H9 (cell line): ENCODE results near the gene ZNF358. TPM values are rescaled to one million over a fixed set of nuclear protein-coding genes. Genes with fewer than 3 reads are reported as not detected.

Experiments
- DNase-seq: peaks from one replicate; pipeline ENCODE4 v3.0.0-alpha.2; 2017
- H2AFZ ChIP-seq: one replicate; pipeline ENCODE4 v1.6.1; 2013; ENCODE audit warnings: mild to moderate bottlenecking, low read length, control low read depth, moderate library complexity
- H2AK5ac ChIP-seq: 2 replicates; pipeline ENCODE4 v1.6.1; 2013; ENCODE audit warnings: low read length, control low read depth, mixed read lengths; ENCODE audit not compliant: insufficient read length
- H2BK120ac ChIP-seq: one replicate; pipeline ENCODE4 v1.6.1; 2013; ENCODE audit warnings: low read depth, mild to moderate bottlenecking, low read length, control low read depth, inconsistent platforms; ENCODE audit not compliant: poor library complexity, severe bottlenecking
- H2BK12ac ChIP-seq: 2 replicates; pipeline ENCODE4 v1.6.1; 2013; ENCODE audit warnings: low read length, control low read depth, mixed read lengths, low read depth; ENCODE audit not compliant: insufficient read length
- H2BK15ac ChIP-seq: 2 replicates; pipeline ENCODE4 v1.6.1; 2013; ENCODE audit warnings: low read depth, low read length, control low read depth
- H2BK20ac ChIP-seq: one replicate; pipeline ENCODE4 v1.6.1; 2013; ENCODE audit warnings: low read depth, mild to moderate bottlenecking, low read length, control low read depth, inconsistent platforms; ENCODE audit not compliant: poor library complexity, severe bottlenecking
- H2BK5ac ChIP-seq: 2 replicates; pipeline ENCODE4 v1.6.1; 2013; ENCODE audit warnings: low read length, control low read depth, mixed read lengths; ENCODE audit not compliant: insufficient read length
- H3K14ac ChIP-seq: 2 replicates; pipeline ENCODE4 v1.6.1; 2013; ENCODE audit warnings: low read length, control low read depth; ENCODE audit not compliant: insufficient read depth
- H3K18ac ChIP-seq: 2 replicates; pipeline ENCODE4 v1.6.1; 2013; ENCODE audit warnings: low read depth, mild to moderate bottlenecking, mixed read lengths, low read length, control low read depth; ENCODE audit not compliant: insufficient read length
- H3K23ac ChIP-seq: 2 replicates; pipeline ENCODE4 v1.6.1; 2013; ENCODE audit warnings: low read length, control low read depth, mixed read lengths, low read depth; ENCODE audit not compliant: insufficient read length
- H3K23me2 ChIP-seq: 2 replicates; pipeline ENCODE4 v1.6.1; 2013; ENCODE audit warnings: low read depth, mild to moderate bottlenecking, mixed read lengths, low read length, control low read depth; ENCODE audit not compliant: insufficient read length, poor library complexity, severe bottlenecking
- H3K27ac ChIP-seq: 2 replicates; pipeline ENCODE4 v1.5.1; 2013; ENCODE audit warnings: low read length, control low read depth, mixed read lengths, low read depth; ENCODE audit not compliant: insufficient read length
- H3K27me3 ChIP-seq: 2 replicates; pipeline ENCODE4 v1.6.1; 2013; ENCODE audit warnings: low read length, control low read depth, inconsistent platforms; ENCODE audit not compliant: insufficient read depth
- H3K4ac ChIP-seq: 2 replicates; pipeline ENCODE4 v1.6.1; 2013; ENCODE audit warnings: low read depth, mild to moderate bottlenecking, control low read depth, inconsistent platforms, low read length, moderate library complexity
- H3K4me1 ChIP-seq: 2 replicates; pipeline ENCODE4 v1.6.1; 2013; ENCODE audit warnings: low read length, control low read depth, inconsistent platforms; ENCODE audit not compliant: insufficient read depth
- H3K4me2 ChIP-seq: 2 replicates; pipeline ENCODE4 v1.6.1; 2013; ENCODE audit warnings: low read length, control low read depth, mixed read lengths; ENCODE audit not compliant: insufficient read length, insufficient read depth
- H3K56ac ChIP-seq: 2 replicates; pipeline ENCODE4 v1.6.1; 2013; ENCODE audit warnings: low read depth, mild to moderate bottlenecking, mixed read lengths, low read length, control low read depth; ENCODE audit not compliant: insufficient read length
- H3K79me1 ChIP-seq: 2 replicates; pipeline ENCODE4 v1.6.1; 2013; ENCODE audit warnings: low read depth, mild to moderate bottlenecking, moderate library complexity, low read length, control low read depth, inconsistent platforms; ENCODE audit not compliant: insufficient read depth, poor library complexity, severe bottlenecking
- H3K79me2 ChIP-seq: 2 replicates; pipeline ENCODE4 v1.6.1; 2013; ENCODE audit warnings: low read length, control low read depth, inconsistent platforms; ENCODE audit not compliant: insufficient read depth
- H3K9ac ChIP-seq: 2 replicates; pipeline ENCODE4 v1.6.1; 2013; ENCODE audit warnings: low read length, control low read depth, mixed read lengths; ENCODE audit not compliant: insufficient read length; ENCODE audit errors: extremely low read depth
- H3K9me3 ChIP-seq: one replicate; pipeline ENCODE4 v1.6.1; 2013; ENCODE audit warnings: low read depth, low read length, inconsistent platforms; ENCODE audit not compliant: control insufficient read depth
- H3T11ph ChIP-seq: one replicate; pipeline ENCODE4 v1.6.1; 2013; ENCODE audit warnings: mild to moderate bottlenecking, low read length, control low read depth, inconsistent platforms
- H4K20me1 ChIP-seq: one replicate; pipeline ENCODE4 v1.6.1; 2013; ENCODE audit not compliant: control insufficient read depth, insufficient read length, insufficient read depth
- H4K5ac ChIP-seq: 2 replicates; pipeline ENCODE4 v1.6.1; 2013; ENCODE audit warnings: low read depth, mild to moderate bottlenecking, mixed read lengths, low read length, control low read depth; ENCODE audit not compliant: insufficient read length
- H4K8ac ChIP-seq: replicated peaks from 2 replicates; pipeline ENCODE4 v1.6.1; 2013; ENCODE audit warnings: low read length, control low read depth, mixed read lengths, low read depth; ENCODE audit not compliant: insufficient read length
- H4K91ac ChIP-seq: 2 replicates; pipeline ENCODE4 v1.6.1; 2013; ENCODE audit warnings: low read depth, mild to moderate bottlenecking, moderate library complexity, mixed read lengths, low read length, control low read depth; ENCODE audit not compliant: insufficient read length
- H3K27ac Mint-ChIP-seq, 3 experiments: 2 replicates in 2 of 3; 3 replicates in 1 of 3; pipeline ENCODE4 v1.8.0; 2020 to 2021; ENCODE audit warnings: mixed read lengths in 3 of 3, mild to moderate bottlenecking in 1 of 3, moderate library complexity in 1 of 3
- H3K27me3 Mint-ChIP-seq: 2 replicates; pipeline ENCODE4 v1.8.0; 2021; ENCODE audit warnings: low read depth, mild to moderate bottlenecking, moderate library complexity, mixed read lengths
- H3K36me3 Mint-ChIP-seq, 3 experiments: 2 replicates in 2 of 3; 3 replicates in 1 of 3; pipeline ENCODE4 v1.8.0; 2020 to 2021; ENCODE audit warnings: low read depth in 3 of 3, mixed read lengths in 3 of 3; ENCODE audit not compliant: insufficient read depth in 1 of 3
- H3K4me1 Mint-ChIP-seq, 2 experiments: 2 replicates each; pipeline ENCODE4 v1.8.0; 2020; ENCODE audit warnings: mixed read lengths in 2 of 2
- H3K4me3 Mint-ChIP-seq, 2 experiments: 2 replicates in 1 of 2; 3 replicates in 1 of 2; pipeline ENCODE4 v1.8.0; 2020 to 2021; ENCODE audit warnings: mild to moderate bottlenecking in 2 of 2, mixed read lengths in 2 of 2, moderate library complexity in 1 of 2
- H3K9me3 Mint-ChIP-seq, 2 experiments: 2 replicates in 1 of 2; 3 replicates in 1 of 2; pipeline ENCODE4 v1.8.0; 2020; ENCODE audit warnings: mild to moderate bottlenecking in 2 of 2, mixed read lengths in 2 of 2, moderate library complexity in 1 of 2
- WGBS: extraction: QIAGEN DNeasy Blood & Tissue Kit; methylation state at CpG from one replicate; pipeline ENCODE4 v1.1.7; 2013; ENCODE audit warnings: missing lambda C conversion rate, low lambda C conversion rate, mixed read lengths; ENCODE audit not compliant: insufficient read length; ENCODE audit errors: extremely low coverage; 5-methylcytosine and 5-hydroxymethylcytosine counted together
- total RNA-seq: library from RNA; stranded (reverse); gene quantifications from 2 replicates; pipeline ENCODE4 v1.2.1, GENCODE V29; 2021
- TF ChIP-seq, protein P1 (sequence below): fragments of 200-600 bp; sonication (generic); conservative IDR thresholded peaks from 3 replicates; pipeline ENCODE4 v1.8.0; 2021; ENCODE audit warnings: antibody characterized with exemption, mild to moderate bottlenecking

Gene ZNF358
- total RNA-seq, 1 experiment from 2014 or later: 40.5 TPM

DNA sequence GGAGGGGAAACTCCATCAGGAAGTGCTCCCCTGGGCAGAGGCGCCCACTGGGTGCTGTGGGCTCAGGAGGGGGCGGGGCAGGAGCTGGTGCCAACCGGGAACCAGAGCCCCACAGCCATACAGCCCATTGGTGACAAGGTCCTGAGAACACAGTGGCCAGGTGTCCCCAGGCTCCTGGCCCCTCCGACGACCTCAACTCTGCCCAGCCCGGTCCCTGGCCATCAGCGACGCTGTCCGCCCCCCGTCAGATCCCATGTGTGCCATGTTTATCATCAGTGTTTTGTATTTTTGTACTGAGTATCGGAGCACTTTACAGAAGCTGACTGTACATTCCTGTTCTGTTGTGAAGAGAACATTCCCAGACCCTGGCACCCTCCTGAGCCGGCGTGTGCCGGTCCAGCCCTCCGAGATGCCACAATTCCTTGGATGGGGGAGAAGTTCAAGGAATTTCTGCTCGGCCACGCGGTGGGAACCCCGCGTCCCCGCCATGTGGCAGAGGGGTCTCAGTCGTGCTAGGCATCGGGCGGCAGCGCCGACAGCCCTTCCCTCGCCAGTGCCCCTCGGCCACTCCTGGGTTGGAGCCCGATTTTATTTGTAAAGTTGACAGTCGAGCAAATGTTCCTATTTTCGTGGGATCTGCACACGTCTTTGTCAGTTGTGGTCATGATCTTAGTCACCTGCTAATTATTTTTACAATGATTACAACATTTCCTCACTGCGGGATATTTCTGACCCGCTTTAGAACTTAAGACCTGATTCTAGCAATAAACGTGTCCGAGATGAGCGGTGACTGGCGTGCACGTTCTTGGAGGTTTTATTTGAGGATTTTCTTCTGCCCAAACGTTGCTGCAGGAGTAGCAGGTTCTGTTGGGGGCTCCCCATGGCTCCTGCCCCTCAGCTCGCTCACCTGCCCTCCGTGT is 43.9 kb upstream of the ZNF358 start:
- TF ChIP-seq, protein P1, sequence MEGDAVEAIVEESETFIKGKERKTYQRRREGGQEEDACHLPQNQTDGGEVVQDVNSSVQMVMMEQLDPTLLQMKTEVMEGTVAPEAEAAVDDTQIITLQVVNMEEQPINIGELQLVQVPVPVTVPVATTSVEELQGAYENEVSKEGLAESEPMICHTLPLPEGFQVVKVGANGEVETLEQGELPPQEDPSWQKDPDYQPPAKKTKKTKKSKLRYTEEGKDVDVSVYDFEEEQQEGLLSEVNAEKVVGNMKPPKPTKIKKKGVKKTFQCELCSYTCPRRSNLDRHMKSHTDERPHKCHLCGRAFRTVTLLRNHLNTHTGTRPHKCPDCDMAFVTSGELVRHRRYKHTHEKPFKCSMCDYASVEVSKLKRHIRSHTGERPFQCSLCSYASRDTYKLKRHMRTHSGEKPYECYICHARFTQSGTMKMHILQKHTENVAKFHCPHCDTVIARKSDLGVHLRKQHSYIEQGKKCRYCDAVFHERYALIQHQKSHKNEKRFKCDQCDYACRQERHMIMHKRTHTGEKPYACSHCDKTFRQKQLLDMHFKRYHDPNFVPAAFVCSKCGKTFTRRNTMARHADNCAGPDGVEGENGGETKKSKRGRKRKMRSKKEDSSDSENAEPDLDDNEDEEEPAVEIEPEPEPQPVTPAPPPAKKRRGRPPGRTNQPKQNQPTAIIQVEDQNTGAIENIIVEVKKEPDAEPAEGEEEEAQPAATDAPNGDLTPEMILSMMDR: no peak
- Mint-ChIP-seq H3K9me3 (no peaks in the 10 kb centered on the region), H3K4me1 (no peaks in the 10 kb centered on the region), H3K36me3 (peaks cover 2 to 18% (median 11%) of the 10 kb centered on the region in 3 experiments; a peak in 5 of 7 replicates), H3K27me3 (no peaks in the 10 kb centered on the region), H3K4me3 (no peak overlapping the region), H3K27ac (0 out of 7 replicates have a peak overlapping the region, but pooled peaks of 1 of the 3 experiments have one; percentile 7)
- H3K23me2 ChIP-seq: no peaks in the 10 kb centered on the region
- H2AK5ac ChIP-seq: no peak overlapping the region
- H3K27me3 ChIP-seq: no peaks in the 10 kb centered on the region
- H3K4me2 ChIP-seq: no peak overlapping the region
- H3K9ac ChIP-seq: no peak overlapping the region
- no peak overlapping the region for H3K27ac ChIP-seq
- no peaks in the 10 kb centered on the region for H3K79me1 ChIP-seq
- H4K91ac ChIP-seq: no peak overlapping the region
- H3K18ac ChIP-seq: no peak overlapping the region
- H2BK120ac ChIP-seq: no peak overlapping the region
- no peak overlapping the region for H2BK5ac ChIP-seq
- no peaks in the 10 kb centered on the region for H3K9me3 ChIP-seq
- no peak overlapping the region for H3T11ph ChIP-seq
- no CpG with 5 or more reads among the region's 42 CpGs for WGBS
- H3K4ac ChIP-seq: no peak overlapping the region
- no peak overlapping the region for H2BK15ac ChIP-seq
- no peak overlapping the region for H4K8ac ChIP-seq
- no peak overlapping the region for H3K14ac ChIP-seq
- no peak overlapping the region for H2BK12ac ChIP-seq
- H2BK20ac ChIP-seq: no peak overlapping the region
- H4K5ac ChIP-seq: no peak overlapping the region
- DNase-seq: no peak
- no peak overlapping the region for H2AFZ ChIP-seq
- no peaks in the 10 kb centered on the region for H4K20me1 ChIP-seq
- H3K56ac ChIP-seq: no peak overlapping the region
- no peaks in the 10 kb centered on the region for H3K4me1 ChIP-seq
- H3K23ac ChIP-seq: no peak overlapping the region
- H3K79me2 ChIP-seq: no peaks in the 10 kb centered on the region
